Amniotic stem cell (primary cell): ENCODE results near the gene PPT1.

Experiments used
- DNase-seq: peaks from one replicate; lab custom pipeline; 2025; lab: John Stamatoyannopoulos, UW

PPT1 gene

DNA sequence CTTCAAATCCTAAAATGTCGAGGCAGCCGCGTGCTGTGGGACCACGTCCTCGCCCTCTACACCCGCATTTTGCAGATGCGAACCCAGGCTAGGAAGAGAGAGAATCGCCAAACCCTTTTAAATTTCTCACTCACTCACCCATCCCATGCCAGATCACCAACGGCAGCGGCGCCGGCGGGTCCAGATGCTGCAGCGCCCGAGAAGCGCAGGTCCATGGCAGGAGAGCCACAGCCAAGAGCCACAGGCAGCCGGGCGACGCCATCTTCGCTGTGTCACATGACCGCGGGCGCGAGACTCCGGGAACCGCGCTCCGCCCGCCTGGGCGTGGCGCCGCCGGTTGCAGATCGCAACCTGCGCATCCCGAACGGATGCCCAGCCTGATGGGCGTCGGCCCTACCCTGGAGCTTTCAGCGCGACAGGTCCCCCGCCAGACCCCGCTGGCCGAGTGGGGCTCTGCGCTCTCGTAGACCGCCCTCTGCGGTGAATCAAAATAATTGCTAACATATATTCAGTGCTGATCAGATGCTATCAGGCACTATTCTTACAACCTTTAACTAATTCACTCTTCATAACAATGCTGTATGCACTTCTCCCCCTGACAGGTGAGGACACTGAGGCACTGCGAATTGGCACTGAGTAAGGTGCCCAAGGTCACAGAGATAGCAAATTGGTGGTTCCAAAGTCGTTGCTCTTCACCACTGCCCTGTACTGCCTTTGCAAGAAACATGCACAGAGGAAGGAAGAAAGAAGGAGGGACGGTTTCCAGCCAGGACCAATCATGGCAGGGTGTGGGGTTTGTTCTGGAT, at the start of gene PPT1:
Gene PPT1, minus strand, starts transcription at position 276 of the 806 bp plus-strand sequence. Its CDS starts 14 bp downstream, at position 262.
- DNase-seq, result peak; percentile 34

- DNase-seq, result peak; percentile 76
Observed at GRCh38 chr1:40143891-40144575, 47.0 kb upstream of the PPT1 start.

DNA sequence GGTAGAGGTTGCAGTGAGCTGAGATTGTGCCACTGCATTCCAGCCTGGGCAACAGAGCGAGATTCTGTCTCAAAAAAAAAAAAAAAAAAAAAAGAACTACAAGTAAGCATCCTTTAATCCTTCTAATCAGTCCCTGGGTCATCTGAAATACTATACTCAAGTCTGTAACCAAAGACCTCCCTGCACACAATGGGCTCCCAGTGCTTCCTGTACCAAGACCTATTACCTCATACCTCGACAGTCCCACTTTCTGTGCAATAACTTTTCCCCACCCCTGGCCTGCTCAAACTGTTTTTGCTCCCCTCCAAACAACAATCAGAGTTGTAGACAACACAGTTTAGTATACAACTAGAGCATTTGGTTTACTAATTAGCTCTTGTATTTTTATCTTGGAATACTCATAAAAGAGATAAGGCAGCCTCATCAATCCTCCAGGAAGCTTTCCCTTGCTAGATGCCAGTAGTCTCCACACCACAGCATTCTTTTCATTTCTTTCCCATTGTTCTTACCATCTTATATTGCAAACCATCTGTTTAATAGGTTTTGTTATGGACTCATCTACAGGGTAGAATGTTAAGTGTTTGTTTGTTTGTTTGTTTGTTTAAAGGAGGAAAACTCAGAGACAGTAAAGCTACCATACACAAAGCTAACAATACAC, 45.0 kb upstream of the PPT1 start:
- no peak for DNase-seq

- no peak for DNase-seq
Observed at GRCh38 chr1:40140211-40140973, 43.3 kb upstream of the PPT1 start.

GRCh38 chr1:40133839-40134238, 36.8 kb upstream of the PPT1 start:
- no peak for DNase-seq

DNA sequence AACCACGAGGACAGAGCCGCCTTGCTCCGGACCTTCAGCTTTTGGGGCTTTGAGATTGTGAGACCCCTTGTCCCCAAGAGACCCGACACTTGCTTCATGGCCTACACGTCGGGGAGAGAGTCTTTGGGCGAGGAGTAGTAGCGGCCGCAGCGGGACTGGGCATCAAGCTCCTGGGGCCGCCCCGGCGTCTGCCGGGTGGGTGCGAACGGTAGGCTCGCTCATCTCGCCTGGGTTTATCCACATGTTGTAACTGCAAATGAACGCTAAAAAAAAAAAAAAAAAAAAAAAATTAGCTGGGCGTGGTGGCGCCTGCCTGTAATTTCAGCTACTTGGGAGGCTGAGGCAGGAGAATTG, 36.2 kb upstream of the PPT1 start:
- DNase-seq, result no peak

DNA sequence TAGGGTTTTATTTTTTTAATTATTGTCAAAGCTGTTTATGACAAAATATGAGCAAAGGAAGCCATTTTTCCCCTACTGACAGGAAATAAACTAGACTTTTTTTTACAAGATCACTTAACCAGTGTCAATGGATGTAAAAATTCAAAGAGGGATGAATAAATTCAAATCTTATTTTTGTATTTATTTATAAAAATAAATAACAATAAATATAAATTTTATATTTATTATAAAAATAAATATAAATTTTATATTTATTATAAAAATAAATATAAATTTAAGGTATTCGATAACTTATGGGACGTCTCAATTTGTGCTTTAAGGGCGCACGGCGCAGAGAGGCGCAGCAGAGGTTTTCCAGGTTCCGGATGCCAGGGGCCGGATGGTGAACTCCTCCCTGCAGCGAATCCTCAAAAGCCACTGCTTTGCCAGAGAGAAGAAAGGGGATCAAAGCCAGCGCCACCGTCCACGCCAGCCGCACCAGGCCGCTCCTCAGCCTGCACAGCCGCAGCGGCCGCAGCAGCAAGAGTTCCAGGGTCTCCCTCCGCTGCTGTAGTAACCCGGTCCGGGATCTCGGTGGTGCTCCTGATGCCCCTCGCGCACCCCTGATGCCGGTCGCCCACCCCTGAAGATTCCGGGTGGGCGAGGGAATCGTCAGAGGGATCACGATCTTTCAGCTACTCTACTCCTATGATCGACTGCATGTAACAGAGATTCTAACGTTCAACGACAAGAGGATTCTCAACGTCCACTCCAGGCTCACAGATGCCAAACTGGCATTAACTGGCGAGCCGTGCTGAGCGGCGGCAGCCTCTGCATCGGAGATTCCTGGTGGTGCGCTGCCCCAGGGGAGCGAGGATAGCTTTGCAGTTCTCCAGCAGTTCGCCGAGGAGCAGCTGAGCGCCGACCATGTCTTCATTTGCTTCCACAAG, 35.6 kb upstream of the PPT1 start:
- no peak for DNase-seq

DNA sequence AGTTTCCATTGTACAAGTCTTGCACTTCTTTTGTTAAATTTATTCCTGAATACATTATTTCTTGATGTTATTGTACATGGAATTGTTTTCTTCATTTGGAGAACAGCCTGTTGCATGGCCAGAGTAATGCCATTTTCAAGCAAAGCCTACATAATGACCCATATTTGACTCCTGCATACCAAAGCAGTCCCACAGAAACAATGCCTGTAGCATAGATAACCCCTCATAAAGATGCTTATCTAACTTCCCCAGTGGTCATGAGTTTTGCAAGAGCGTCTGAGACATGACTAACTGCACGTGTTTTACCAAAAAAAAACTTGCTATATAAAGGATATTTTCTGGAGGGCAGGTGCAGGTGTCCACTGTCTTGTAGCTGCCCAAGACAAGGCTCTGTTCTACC, 33.8 kb upstream of the PPT1 start:
- no peak for DNase-seq

DNA sequence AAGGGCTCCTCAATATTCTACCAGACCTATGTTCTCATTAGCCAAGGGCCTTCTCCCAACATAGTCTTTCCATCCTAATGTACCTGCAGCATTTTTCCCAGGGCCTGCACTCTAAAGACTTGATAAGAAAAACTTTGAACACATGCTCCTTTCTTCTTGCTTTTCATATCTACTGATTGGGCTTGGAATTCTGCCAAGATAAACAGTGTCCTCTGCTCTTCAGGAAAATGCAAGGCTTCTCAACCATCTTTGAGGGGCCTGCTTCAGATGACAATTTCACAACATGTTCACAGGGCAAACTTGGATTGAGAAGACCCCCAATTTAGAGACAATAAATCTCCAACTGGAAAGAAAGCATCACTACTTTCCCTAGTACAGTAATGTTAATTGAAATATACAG, 25.8 kb upstream of the PPT1 start:
- no peak for DNase-seq

DNA sequence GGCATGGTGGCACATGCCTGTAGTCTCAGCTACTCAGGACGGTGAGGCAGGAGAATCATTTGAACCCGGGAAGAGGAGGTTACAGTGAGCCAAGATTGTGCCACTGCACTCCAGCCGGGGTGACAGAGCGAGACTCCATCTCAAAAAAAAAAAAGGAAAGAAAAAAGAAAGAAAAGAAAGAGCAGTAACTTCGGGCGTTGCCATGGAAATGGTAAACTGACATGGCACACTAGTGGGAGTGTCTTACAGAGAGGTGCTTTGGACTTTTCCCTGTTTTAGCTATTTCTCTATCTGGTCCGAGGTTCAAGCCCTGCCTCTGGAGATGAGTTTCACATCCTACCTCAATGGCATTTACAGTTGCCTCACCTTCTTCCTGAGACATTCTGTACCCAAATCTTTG, 23.1 kb upstream of the PPT1 start:
- DNase-seq, result no peak

DNA sequence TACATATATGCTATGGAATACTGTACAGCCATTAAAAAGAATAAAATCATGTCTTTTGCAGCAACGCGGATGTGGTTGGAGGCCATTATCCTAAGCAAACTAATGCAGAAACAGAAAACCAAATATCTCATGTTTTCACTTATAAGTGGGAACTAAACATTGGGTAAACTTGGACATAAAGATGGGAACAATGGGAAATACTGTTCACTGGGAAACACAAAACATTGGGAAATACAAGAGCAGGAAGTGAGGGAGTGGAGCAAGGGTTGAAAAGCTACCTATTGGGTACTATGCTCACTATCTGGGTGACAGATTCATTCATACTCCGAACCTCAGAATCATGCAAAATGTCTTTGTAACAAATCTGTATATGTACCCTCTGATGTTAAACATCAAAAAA, 17.3 kb upstream of the PPT1 start:
- no peak for DNase-seq

DNA sequence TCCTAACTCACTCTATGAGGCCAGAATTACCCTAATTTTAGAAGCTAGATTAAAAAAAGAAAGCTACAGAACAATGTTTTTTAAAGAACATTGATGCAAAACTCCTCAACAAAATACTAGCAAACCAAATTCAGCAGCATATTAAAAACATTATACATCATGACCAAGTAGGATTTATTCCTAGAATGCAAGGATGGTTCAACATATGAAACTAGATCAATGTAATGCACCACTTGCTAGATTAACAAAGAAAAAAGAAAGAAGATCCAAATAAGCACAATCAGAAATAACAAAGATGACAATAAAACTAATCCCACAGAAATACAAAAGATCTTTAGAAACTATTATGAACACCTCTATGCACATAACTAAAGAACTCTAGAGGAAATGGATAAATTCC, 13.3 kb upstream of the PPT1 start:
- DNase-seq, result no peak

- DNase-seq, result no peak
Observed at GRCh38 chr1:40107290-40107959, 10.4 kb upstream of the PPT1 start.

DNA sequence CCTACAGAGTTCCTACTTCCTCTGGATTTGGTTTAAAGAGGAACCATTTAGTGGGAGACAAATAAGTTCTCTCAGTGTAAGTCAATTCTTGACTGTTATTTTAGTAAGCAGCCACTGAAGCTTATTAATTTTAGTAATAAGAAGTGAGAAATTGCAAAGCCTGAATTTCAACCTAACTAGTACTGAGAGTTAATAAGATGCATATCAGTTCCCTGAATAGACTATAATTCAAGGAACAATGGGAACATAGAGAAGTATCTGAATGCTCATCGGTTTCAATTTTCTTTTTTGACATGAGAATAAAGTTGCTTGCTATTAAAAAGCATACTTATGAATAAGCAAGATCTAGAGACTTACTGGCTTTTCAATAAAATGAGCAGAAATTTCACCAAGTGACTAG, 8.0 kb upstream of the PPT1 start:
- no peak for DNase-seq

GRCh38 chr1:40102896-40103295, 5.8 kb upstream of the PPT1 start:
- DNase-seq, result no peak

- no peak for DNase-seq
Observed at GRCh38 chr1:40102038-40102437, 5.0 kb upstream of the PPT1 start.

- DNase-seq, result no peak
Observed at GRCh38 chr1:40096646-40096976, 441 bp downstream of the PPT1 start.

GRCh38 chr1:40095806-40096205, 1.2 kb downstream of the PPT1 start:
- DNase-seq, result no peak

GRCh38 chr1:40094466-40095110, 2.5 kb downstream of the PPT1 start:
- no peak for DNase-seq
